Loucy (cell line): ENCODE data around the gene FCN2.

ENCODE experiments used
- H2AFZ ChIP-seq: fragments of 200-600 bp; sonication (generic); 2 replicates; pipeline ENCODE4 v1.6.0; 2016; ENCODE audit warnings: antibody characterized with exemption, mild to moderate bottlenecking, low read length, moderate library complexity
- H3F3A ChIP-seq: fragments of 200-600 bp; 2 replicates; pipeline ENCODE4 v1.6.0; 2016; ENCODE audit warnings: antibody characterized with exemption, low read depth, mild to moderate bottlenecking
- H3K27me3 ChIP-seq: fragments of 200-600 bp; sonication (generic); 2 replicates; pipeline ENCODE4 v1.6.1; 2014; ENCODE audit warnings: low read length, mild to moderate bottlenecking; ENCODE audit not compliant: insufficient read depth, poor library complexity, severe bottlenecking
- H3K36me3 ChIP-seq: fragments of 200-600 bp; sonication (generic); 2 replicates; pipeline ENCODE4 v1.6.1; 2016; ENCODE audit warnings: low read length; ENCODE audit not compliant: insufficient read depth
- H3K4me1 ChIP-seq: fragments of 200-600 bp; sonication (generic); 2 replicates; pipeline ENCODE4 v1.5.1; 2014; ENCODE audit warnings: low read length, mild to moderate bottlenecking; ENCODE audit not compliant: insufficient read depth, poor library complexity, severe bottlenecking
- H3K4me2 ChIP-seq: fragments of 200-600 bp; sonication (generic); 2 replicates; pipeline ENCODE4 v1.6.0; 2014; ENCODE audit warnings: antibody characterized with exemption, low read length, low read depth, mild to moderate bottlenecking; ENCODE audit not compliant: poor library complexity, severe bottlenecking
- H3K4me3 ChIP-seq: fragments of 200-600 bp; sonication (generic); 2 replicates; pipeline ENCODE4 v1.5.1; 2014; ENCODE audit warnings: low read length, mild to moderate bottlenecking, mixed read lengths; ENCODE audit not compliant: poor library complexity, severe bottlenecking
- H3K79me2 ChIP-seq: fragments of 200-600 bp; sonication (generic); 2 replicates; pipeline ENCODE4 v1.6.1; 2014; ENCODE audit warnings: low read length; ENCODE audit not compliant: insufficient read depth
- H3K9ac ChIP-seq: fragments of 200-600 bp; sonication (generic); 2 replicates; pipeline ENCODE4 v1.6.0; 2014; ENCODE audit warnings: mild to moderate bottlenecking, low read depth, low read length, moderate library complexity; ENCODE audit not compliant: poor library complexity, severe bottlenecking
- H3K9me2 ChIP-seq: fragments of 200-600 bp; sonication (generic); replicated peaks from 2 replicates; pipeline ENCODE4 v1.6.1; 2016; ENCODE audit warnings: low read depth, low read length, mixed read lengths
- H3K9me3 ChIP-seq: fragments of 200-600 bp; sonication (generic); 2 replicates; pipeline ENCODE4 v1.6.1; 2014; ENCODE audit warnings: mild to moderate bottlenecking, antibody characterized with exemption, low read length, low read depth; ENCODE audit not compliant: insufficient read depth
- H4K20me1 ChIP-seq: fragments of 200-600 bp; sonication (generic); 2 replicates; pipeline ENCODE4 v1.6.0; 2014; ENCODE audit warnings: antibody characterized with exemption, low read length, mild to moderate bottlenecking; ENCODE audit not compliant: insufficient read depth, poor library complexity, severe bottlenecking
- EZH2phosphoT487 ChIP-seq: fragments of 200-600 bp; IDR thresholded peaks from 2 replicates; pipeline ENCODE4 v1.6.1; 2018; ENCODE audit warnings: antibody characterized with exemption, mild to moderate bottlenecking, moderate library complexity, borderline replicate concordance
- TF ChIP-seq, protein P1 (sequence below): fragments of 200-600 bp; sonication (generic); conservative IDR thresholded peaks from 2 replicates; pipeline ENCODE4 v1.5.1; 2014; ENCODE audit warnings: mild to moderate bottlenecking, antibody characterized with exemption, low read length

FCN2 gene

DNA sequence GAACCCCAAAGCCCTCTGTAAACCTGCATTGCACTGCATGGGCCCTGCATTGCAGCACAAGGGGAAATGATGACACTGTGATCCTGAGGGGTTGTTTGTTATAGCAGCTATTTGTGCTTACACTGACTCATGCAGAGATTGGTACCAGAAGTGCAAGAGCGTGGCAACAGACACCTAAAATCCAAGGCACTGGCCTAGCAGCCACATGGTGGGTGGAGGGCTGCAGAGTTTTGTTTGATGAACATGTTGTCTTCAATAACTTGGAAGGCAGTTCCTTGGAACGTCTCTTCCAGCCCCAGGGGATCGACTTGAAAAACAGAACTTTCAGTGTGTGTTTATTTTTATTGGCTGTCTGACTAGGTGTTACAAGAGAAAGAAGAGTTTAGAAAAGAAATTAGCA, 14.5 kb downstream of the FCN2 start:
- Histone ChIP-seq H4K20me1 (no peaks in the 10 kb centered on the region), H3K4me2 (no peak overlapping the region), H3K9ac (no peak overlapping the region), H3K4me1 (no peaks in the 10 kb centered on the region), H3K36me3 (no peaks in the 10 kb centered on the region), H3K4me3 (no peak overlapping the region), H3K9me2 (no peaks in the 10 kb centered on the region), H3K79me2 (no peaks in the 10 kb centered on the region), H2AFZ (no peak overlapping the region), H3K9me3 (peaks cover 22% of the 10 kb centered on the region; the same call in 1 of the 2 replicates), H3K27me3 (no peaks in the 10 kb centered on the region), H3F3A (no peaks in the 10 kb centered on the region)
- TF ChIP-seq EZH2phosphoT487, result no peak

DNA sequence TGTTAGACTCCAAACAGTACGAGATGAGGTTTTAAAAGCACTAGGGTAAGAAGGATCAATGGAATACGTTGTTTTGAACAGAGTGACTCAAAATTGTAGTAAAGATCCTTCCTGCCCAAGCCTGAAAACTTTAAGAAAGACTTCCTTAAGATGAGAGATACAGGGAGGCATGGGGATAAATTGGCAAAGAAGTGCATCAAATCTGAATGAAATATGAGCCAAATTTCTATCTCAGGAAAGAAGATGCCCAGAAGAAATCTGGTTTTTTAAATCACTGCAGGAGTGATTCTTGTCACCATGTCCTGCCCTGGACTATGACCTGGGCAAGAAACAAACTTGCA, 14.9 kb downstream of the FCN2 start:
- no peak for TF ChIP-seq EZH2phosphoT487
- TF ChIP-seq, protein P1, sequence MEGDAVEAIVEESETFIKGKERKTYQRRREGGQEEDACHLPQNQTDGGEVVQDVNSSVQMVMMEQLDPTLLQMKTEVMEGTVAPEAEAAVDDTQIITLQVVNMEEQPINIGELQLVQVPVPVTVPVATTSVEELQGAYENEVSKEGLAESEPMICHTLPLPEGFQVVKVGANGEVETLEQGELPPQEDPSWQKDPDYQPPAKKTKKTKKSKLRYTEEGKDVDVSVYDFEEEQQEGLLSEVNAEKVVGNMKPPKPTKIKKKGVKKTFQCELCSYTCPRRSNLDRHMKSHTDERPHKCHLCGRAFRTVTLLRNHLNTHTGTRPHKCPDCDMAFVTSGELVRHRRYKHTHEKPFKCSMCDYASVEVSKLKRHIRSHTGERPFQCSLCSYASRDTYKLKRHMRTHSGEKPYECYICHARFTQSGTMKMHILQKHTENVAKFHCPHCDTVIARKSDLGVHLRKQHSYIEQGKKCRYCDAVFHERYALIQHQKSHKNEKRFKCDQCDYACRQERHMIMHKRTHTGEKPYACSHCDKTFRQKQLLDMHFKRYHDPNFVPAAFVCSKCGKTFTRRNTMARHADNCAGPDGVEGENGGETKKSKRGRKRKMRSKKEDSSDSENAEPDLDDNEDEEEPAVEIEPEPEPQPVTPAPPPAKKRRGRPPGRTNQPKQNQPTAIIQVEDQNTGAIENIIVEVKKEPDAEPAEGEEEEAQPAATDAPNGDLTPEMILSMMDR, result no peak
- Histone ChIP-seq H3K4me3 (no peak overlapping the region), H3F3A (no peaks in the 10 kb centered on the region), H3K9me2 (no peaks in the 10 kb centered on the region), H4K20me1 (no peaks in the 10 kb centered on the region), H3K36me3 (no peaks in the 10 kb centered on the region), H3K9ac (no peak overlapping the region), H3K4me2 (no peak overlapping the region), H3K4me1 (no peaks in the 10 kb centered on the region), H3K27me3 (no peaks in the 10 kb centered on the region), H2AFZ (no peak overlapping the region), H3K79me2 (no peaks in the 10 kb centered on the region), H3K9me3 (peaks cover 22% of the 10 kb centered on the region; the same call in 1 of the 2 replicates)

DNA sequence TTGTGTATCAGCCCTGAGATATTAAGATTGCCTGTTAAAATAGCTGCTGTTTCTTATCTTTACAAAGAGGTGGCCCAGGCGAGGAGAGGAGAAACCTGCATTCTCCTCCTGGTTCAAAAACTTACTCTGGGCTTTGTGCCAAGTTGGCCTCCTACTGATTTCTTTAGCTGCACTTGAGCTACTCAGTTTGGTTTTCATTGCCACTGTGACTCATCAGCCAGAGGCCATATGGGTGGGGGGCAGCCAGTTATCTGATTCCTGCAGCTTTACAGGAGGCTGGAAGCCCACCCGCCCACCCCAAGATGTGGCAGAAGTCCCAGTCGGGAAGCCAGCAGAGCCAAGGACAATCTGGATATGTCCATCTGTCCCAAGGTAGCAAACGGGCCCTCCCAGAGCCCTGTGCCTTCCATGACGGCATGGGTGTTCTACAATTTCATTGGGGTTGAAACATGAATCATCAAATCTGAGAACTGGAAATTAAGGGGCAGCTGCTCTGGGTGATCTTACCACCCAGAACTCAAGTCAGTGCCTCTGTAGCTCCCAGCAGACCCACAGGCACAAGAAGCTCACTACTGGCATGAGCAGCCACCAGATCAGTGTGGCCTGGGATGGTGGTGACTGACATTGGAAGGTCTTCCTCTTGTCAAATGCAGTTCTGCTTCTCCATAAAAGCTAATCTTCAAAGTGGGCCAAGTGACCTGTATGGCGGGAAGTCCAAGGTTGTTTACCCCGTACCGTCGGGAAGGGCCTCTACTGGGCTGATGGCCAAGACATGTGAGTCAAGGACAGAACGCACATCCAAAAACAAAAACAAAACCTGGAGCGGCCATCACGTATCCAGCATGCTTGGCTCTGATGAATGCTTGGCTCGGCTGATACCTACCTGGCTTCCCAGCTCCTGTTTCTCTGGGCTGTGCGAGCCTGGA, 15.6 kb downstream of the FCN2 start:
- no peaks in the 10 kb centered on the region for H3K36me3 ChIP-seq
- no peak overlapping the region for H3K9ac ChIP-seq
- no peaks in the 10 kb centered on the region for H3K79me2 ChIP-seq
- no peak overlapping the region for H3K4me3 ChIP-seq
- no peaks in the 10 kb centered on the region for H4K20me1 ChIP-seq
- no peaks in the 10 kb centered on the region for H3F3A ChIP-seq
- H3K4me1 ChIP-seq, result no peaks in the 10 kb centered on the region
- H3K9me3 ChIP-seq, result peaks cover 22% of the 10 kb centered on the region; the same call in 1 of the 2 replicates
- no peak for TF ChIP-seq EZH2phosphoT487
- TF ChIP-seq, protein P1, result no peak
- no peak overlapping the region for H3K4me2 ChIP-seq
- no peak overlapping the region for H2AFZ ChIP-seq
- H3K27me3 ChIP-seq, result no peaks in the 10 kb centered on the region
- H3K9me2 ChIP-seq, result no peaks in the 10 kb centered on the region
